ENCODE data around the gene NOP14. TPM values are rescaled to one million over a fixed set of nuclear protein-coding genes. Genes with fewer than 3 reads are reported as not detected.

The NOP14 gene
- polyA plus RNA-seq, 1 experiment, result 11.5 TPM

DNA sequence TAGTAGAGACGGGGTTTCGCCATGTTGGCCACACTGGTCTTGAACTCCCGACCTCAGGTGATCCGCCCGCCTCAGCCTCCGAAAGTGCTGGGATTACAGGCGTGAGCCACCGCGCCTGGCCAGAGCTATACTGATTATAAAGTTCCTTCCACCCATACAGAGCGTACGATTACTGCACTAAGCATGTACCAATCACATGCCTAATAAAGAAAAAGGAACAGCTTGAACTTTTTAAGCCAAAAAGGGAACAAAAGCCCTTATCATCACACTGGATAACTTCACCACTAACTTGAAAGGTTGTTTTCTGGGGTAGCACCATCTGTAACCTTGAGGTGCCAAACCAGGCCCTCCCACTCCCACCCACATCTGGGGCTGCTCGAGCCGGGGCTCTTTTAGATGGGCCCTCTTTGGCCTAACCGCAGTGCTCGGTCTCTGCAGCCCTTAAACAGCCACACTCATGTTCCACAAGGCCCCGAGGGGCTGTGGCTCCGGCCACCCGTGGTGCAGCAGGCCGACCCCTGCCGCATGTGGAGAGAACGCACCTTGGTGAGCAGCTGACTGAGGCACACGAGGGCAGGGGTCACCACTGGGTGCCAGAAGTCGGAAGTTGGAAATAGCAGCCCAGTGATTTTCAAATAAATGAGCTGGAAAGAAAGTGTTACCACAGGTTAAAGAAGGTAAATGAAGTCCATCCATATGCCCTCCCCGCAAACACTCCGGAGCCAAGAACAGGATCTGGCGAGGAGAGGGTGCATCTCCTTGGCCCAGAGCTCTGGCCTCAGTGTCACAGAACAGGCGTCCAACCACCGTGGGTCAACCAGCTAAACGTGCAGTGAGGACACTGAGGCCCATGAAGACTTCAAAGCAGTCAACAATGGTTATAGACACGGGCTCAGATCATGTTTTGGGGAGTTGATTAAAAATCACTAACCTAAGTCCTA, 18.4 kb downstream of the NOP14 start:
- Histone ChIP-seq H3K4me3 (ENCODE audit: low read depth, low read length) (no peak overlapping the region), H3K9me3 (ENCODE audit: control insufficient read depth, insufficient read depth, low read length) (peaks cover 1% of the 10 kb centered on the region; the same call in 1 of the 2 replicates), H3K27ac (ENCODE audit: low read depth, low read length) (no peak overlapping the region), H3K27me3 (ENCODE audit: control insufficient read depth, insufficient read depth, low read length) (no peaks in the 10 kb centered on the region)
- DNase-seq (ENCODE audit: low read depth, low spot score), result no peak
- ChIA-PET CTCF (interaction anchor here (0.8 kb wide), 1 partner anchor 181 kb away, joined by 4 read pairs; no protein-coding TSS in a partner anchor), POLR2A (interaction anchor here (1.9 kb wide), 1 partner anchor 9 kb away, joined by 4 read pairs; no protein-coding TSS in a partner anchor)
- TF ChIP-seq, protein P1, sequence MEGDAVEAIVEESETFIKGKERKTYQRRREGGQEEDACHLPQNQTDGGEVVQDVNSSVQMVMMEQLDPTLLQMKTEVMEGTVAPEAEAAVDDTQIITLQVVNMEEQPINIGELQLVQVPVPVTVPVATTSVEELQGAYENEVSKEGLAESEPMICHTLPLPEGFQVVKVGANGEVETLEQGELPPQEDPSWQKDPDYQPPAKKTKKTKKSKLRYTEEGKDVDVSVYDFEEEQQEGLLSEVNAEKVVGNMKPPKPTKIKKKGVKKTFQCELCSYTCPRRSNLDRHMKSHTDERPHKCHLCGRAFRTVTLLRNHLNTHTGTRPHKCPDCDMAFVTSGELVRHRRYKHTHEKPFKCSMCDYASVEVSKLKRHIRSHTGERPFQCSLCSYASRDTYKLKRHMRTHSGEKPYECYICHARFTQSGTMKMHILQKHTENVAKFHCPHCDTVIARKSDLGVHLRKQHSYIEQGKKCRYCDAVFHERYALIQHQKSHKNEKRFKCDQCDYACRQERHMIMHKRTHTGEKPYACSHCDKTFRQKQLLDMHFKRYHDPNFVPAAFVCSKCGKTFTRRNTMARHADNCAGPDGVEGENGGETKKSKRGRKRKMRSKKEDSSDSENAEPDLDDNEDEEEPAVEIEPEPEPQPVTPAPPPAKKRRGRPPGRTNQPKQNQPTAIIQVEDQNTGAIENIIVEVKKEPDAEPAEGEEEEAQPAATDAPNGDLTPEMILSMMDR (IDR thresholded peaks at IDR 0.05; ENCODE audit: low read depth, low read length), result no peak

DNA sequence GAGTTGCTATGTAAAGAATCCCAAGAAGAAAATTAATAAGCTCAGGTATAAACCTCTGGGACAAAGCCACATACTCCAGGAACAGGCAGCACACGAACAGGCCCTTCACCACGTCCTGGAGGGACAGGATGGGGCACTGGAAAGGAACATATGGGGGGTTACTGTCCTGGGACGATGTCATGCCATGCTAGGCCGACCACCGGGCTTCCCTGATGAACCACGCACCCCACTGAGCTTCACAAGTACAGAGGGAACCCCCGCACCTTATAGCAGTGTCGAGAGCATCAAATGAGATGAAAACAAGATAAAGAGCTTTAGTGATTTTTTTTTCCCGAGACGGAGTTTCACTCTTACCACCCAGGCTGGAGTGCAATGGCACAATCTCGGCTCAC, 19.1 kb downstream of the NOP14 start:
- POLR2A ChIA-PET, result interaction anchor here (1.9 kb wide), 1 partner anchor 9 kb away, joined by 4 read pairs; no protein-coding TSS in a partner anchor
- TF ChIP-seq, protein P1 (IDR thresholded peaks at IDR 0.05; ENCODE audit: low read depth, low read length), result no peak
- Histone ChIP-seq H3K27ac (ENCODE audit: low read depth, low read length) (no peak overlapping the region), H3K27me3 (ENCODE audit: control insufficient read depth, insufficient read depth, low read length) (no peaks in the 10 kb centered on the region), H3K4me3 (ENCODE audit: low read depth, low read length) (no peak overlapping the region), H3K9me3 (ENCODE audit: control insufficient read depth, insufficient read depth, low read length) (peaks cover 8% of the 10 kb centered on the region; the same call in 1 of the 2 replicates)
- CTCF ChIA-PET, result no interaction called here
- no peak for DNase-seq (ENCODE audit: low read depth, low spot score)

DNA sequence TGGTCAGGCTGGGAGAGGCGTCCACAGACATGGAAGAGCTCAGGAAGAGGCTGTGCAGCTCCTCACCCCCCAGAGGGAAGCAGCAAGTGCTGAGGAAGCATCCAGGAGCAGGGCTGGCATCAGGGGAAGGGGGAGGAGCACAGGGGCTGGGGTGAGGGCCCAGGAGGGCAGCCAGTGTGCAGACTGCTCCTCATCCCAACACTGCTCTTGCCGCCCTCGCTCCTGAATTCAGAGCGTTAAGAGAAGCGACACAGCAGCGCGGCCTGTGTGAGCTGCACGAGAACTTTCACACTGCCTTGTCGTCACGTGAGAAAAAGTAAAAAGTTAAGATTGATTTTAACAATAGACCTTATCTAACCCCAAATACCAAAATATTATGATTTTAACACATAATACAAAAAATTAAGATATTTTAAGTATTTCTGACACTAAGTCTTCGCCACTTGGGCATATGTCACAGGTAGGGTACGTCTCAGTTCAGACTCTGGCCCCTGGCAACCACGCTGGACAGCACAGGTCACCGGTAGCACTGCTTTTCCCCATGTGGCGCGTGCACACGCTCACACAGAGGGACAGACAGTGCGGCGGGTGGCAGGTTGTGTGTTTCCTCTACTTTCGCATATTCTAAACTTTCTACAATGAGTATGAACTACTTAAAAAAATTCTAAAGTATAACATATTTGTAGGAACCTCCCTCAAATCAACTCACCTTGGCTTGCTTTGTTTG, 19.7 kb downstream of the NOP14 start:
- H3K27ac ChIP-seq (ENCODE audit: low read depth, low read length), result no peak overlapping the region
- H3K9me3 ChIP-seq (ENCODE audit: control insufficient read depth, insufficient read depth, low read length), result peaks cover 8% of the 10 kb centered on the region; the same call in 1 of the 2 replicates
- CTCF ChIA-PET, result no interaction called here
- DNase-seq (ENCODE audit: low read depth, low spot score), result no peak
- H3K27me3 ChIP-seq (ENCODE audit: control insufficient read depth, insufficient read depth, low read length), result no peaks in the 10 kb centered on the region
- POLR2A ChIA-PET, result no interaction called here
- H3K4me3 ChIP-seq (ENCODE audit: low read depth, low read length), result no peak overlapping the region
- TF ChIP-seq, protein P1 (IDR thresholded peaks at IDR 0.05; ENCODE audit: low read depth, low read length), result no peak

DNA sequence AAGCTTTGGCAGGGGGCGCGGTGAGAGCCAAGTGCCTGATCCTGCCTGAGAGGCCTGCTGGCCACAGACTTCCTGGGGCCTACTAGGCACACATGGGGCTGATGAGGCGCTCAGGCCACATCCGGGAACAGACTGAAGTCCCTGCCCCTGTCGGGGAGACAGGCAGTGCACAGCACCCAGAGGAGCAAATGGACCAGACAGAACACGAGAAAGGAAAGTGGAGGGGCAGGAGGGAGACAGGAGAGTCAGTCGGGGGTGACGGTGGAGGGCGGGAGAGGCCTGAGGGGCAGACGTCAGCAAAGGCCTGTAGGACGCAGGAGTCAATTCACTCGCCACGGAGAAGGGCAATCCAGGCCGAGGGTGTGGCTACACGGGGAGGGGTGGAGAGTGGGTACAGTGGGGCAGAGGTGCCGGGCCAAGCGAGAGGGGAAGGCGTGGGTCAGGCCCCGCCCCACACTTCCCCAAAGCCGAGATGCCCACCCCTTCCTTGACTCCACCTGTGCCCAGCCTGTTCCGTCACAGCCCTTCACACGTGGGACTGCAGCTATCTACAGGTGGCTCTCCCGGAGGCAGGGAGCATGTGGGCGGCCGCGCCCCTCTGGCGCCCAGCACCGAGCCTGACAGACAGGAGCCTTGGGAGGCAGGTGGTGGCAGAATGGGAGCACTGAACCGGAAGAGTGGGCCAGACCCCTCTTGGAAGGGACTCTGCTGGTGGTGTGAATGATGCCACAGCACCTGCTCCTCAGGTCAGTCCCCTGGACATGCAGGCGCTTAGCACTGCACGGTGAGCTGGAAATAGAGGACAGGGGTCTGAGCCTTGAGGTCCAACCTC, 20.5 kb downstream of the NOP14 start:
- Histone ChIP-seq H3K4me3 (ENCODE audit: low read depth, low read length) (no peak overlapping the region), H3K27ac (ENCODE audit: low read depth, low read length) (peak overlapping the region; percentile 21), H3K9me3 (ENCODE audit: control insufficient read depth, insufficient read depth, low read length) (peaks cover 8% of the 10 kb centered on the region; the same call in 1 of the 2 replicates), H3K27me3 (ENCODE audit: control insufficient read depth, insufficient read depth, low read length) (no peaks in the 10 kb centered on the region)
- ChIA-PET POLR2A (no interaction called here), CTCF (no interaction called here)
- TF ChIP-seq, protein P1 (IDR thresholded peaks at IDR 0.05; ENCODE audit: low read depth, low read length), result no peak
- no peak for DNase-seq (ENCODE audit: low read depth, low spot score)
